ENCODE measurements around the gene LIN28B. TPM values are rescaled to one million over a fixed set of nuclear protein-coding genes. Genes with fewer than 3 reads are reported as not detected.

Gene LIN28B
- total RNA-seq, 2 experiments from 2014 or later = not detected

GRCh38 chr6:105041880-105042279 lies 85.0 kb downstream of the LIN28B start:
- CTCF ChIA-PET = interaction anchor here (0.7 kb wide), 1 partner anchor 10 kb away, joined by 3 read pairs; no protein-coding TSS in a partner anchor
- no peak for ATAC-seq
- Mint-ChIP-seq H3K9me3 (ENCODE audit: low read depth) (no peaks in the 10 kb centered on the region), H3K27ac (no peak overlapping the region), H3K36me3 (no peaks in the 10 kb centered on the region), H3K27me3 (peaks cover 20% of the 10 kb centered on the region), H3K4me3 (no peak overlapping the region), H3K4me1 (no peaks in the 10 kb centered on the region)
- DNase-seq = no peak

- H3K27ac Mint-ChIP-seq = no peak overlapping the region
- H3K4me3 Mint-ChIP-seq = no peak overlapping the region
- H3K27me3 Mint-ChIP-seq = peaks cover 20% of the 10 kb centered on the region
- CTCF ChIA-PET = interaction anchor here (0.7 to 1.1 kb wide), 2 partner anchors 11 to 112 kb away, joined by 3 read pairs; no protein-coding TSS in a partner anchor
- H3K9me3 Mint-ChIP-seq (ENCODE audit: low read depth) = no peaks in the 10 kb centered on the region
- ATAC-seq = no peak
- no peak for DNase-seq
- H3K4me1 Mint-ChIP-seq = no peaks in the 10 kb centered on the region
- H3K36me3 Mint-ChIP-seq = no peaks in the 10 kb centered on the region
Observed at GRCh38 chr6:105042648-105043047, 85.7 kb downstream of the LIN28B start.

- no peak for DNase-seq
- Mint-ChIP-seq H3K4me1 (no peaks in the 10 kb centered on the region), H3K27ac (no peak overlapping the region), H3K9me3 (ENCODE audit: low read depth) (no peaks in the 10 kb centered on the region), H3K27me3 (peaks cover 18% of the 10 kb centered on the region), H3K4me3 (no peak overlapping the region), H3K36me3 (no peaks in the 10 kb centered on the region)
- CTCF ChIA-PET = no interaction called here
- no peak for ATAC-seq
Observed at GRCh38 chr6:105043979-105044378, 87.1 kb downstream of the LIN28B start.

- H3K4me1 Mint-ChIP-seq = no peaks in the 10 kb centered on the region
- ATAC-seq (no peak), DNase-seq (no peak)
- H3K9me3 Mint-ChIP-seq (ENCODE audit: low read depth) = no peaks in the 10 kb centered on the region
- H3K36me3 Mint-ChIP-seq = no peaks in the 10 kb centered on the region
- CTCF ChIA-PET = interaction anchor here (0.7 kb wide), 1 partner anchor 45 kb away, joined by 3 read pairs; no protein-coding TSS in a partner anchor
- H3K27ac Mint-ChIP-seq = no peak overlapping the region
- peaks cover 23% of the 10 kb centered on the region for H3K27me3 Mint-ChIP-seq
- no peak overlapping the region for H3K4me3 Mint-ChIP-seq
Observed at GRCh38 chr6:105045526-105045925, 88.6 kb downstream of the LIN28B start.

- no peak for DNase-seq
Observed at GRCh38 chr6:105051941-105052471, 95.1 kb downstream of the LIN28B start.

GRCh38 chr6:105056646-105057045 lies 99.7 kb downstream of the LIN28B start:
- no peak for DNase-seq
- no peak for ATAC-seq
- Mint-ChIP-seq H3K9me3 (ENCODE audit: low read depth) (no peaks in the 10 kb centered on the region), H3K4me3 (no peak overlapping the region), H3K27ac (no peak overlapping the region), H3K4me1 (no peaks in the 10 kb centered on the region), H3K27me3 (peaks cover 52% of the 10 kb centered on the region), H3K36me3 (no peaks in the 10 kb centered on the region)
- CTCF ChIA-PET = no interaction called here

More at GRCh38 chr6:105051941-105052471, 95.1 kb downstream of the LIN28B start:
- H3K4me1 Mint-ChIP-seq = no peaks in the 10 kb centered on the region
- CTCF ChIA-PET = no interaction called here
- H3K9me3 Mint-ChIP-seq (ENCODE audit: low read depth) = no peaks in the 10 kb centered on the region
- no peak for ATAC-seq
- no peaks in the 10 kb centered on the region for H3K36me3 Mint-ChIP-seq
- H3K27me3 Mint-ChIP-seq = peaks cover 34% of the 10 kb centered on the region
- H3K27ac Mint-ChIP-seq = no peak overlapping the region
- H3K4me3 Mint-ChIP-seq = no peak overlapping the region

GRCh38 chr6:105057160-105057559 lies 100.3 kb downstream of the LIN28B start:
- H3K27me3 Mint-ChIP-seq = peaks cover 56% of the 10 kb centered on the region
- ATAC-seq (no peak), DNase-seq (no peak)
- no peaks in the 10 kb centered on the region for H3K9me3 Mint-ChIP-seq (ENCODE audit: low read depth)
- H3K4me1 Mint-ChIP-seq = no peaks in the 10 kb centered on the region
- H3K27ac Mint-ChIP-seq = no peak overlapping the region
- H3K36me3 Mint-ChIP-seq = no peaks in the 10 kb centered on the region
- no peak overlapping the region for H3K4me3 Mint-ChIP-seq
- CTCF ChIA-PET = no interaction called here

GRCh38 chr6:105058316-105058715 lies 101.4 kb downstream of the LIN28B start:
- no peak for ATAC-seq
- H3K9me3 Mint-ChIP-seq (ENCODE audit: low read depth) = no peaks in the 10 kb centered on the region
- CTCF ChIA-PET = no interaction called here

GRCh38 chr6:105058846-105059245 lies 101.9 kb downstream of the LIN28B start:
- CTCF ChIA-PET = no interaction called here
- H3K4me1 Mint-ChIP-seq = no peaks in the 10 kb centered on the region

More at GRCh38 chr6:105058316-105058715, 101.4 kb downstream of the LIN28B start:
- Mint-ChIP-seq H3K27ac (no peak overlapping the region), H3K36me3 (no peaks in the 10 kb centered on the region), H3K4me3 (no peak overlapping the region), H3K27me3 (peaks cover 57% of the 10 kb centered on the region), H3K4me1 (no peaks in the 10 kb centered on the region)
- no peak for DNase-seq

GRCh38 chr6:105066233-105066632 lies 109.3 kb downstream of the LIN28B start:
- no peak overlapping the region for H3K27ac Mint-ChIP-seq
- DNase-seq = no peak
- CTCF ChIA-PET = interaction anchor here (1.1 kb wide), 1 partner anchor 11 kb away, joined by 3 read pairs; no protein-coding TSS in a partner anchor
- H3K36me3 Mint-ChIP-seq = no peaks in the 10 kb centered on the region
- H3K4me3 Mint-ChIP-seq = no peak overlapping the region
- ATAC-seq = no peak
- no peaks in the 10 kb centered on the region for H3K9me3 Mint-ChIP-seq (ENCODE audit: low read depth)
- peaks cover 52% of the 10 kb centered on the region for H3K27me3 Mint-ChIP-seq
- no peaks in the 10 kb centered on the region for H3K4me1 Mint-ChIP-seq

More at GRCh38 chr6:105058846-105059245, 101.9 kb downstream of the LIN28B start:
- Mint-ChIP-seq H3K4me3 (no peak overlapping the region), H3K27ac (no peak overlapping the region), H3K9me3 (ENCODE audit: low read depth) (no peaks in the 10 kb centered on the region), H3K36me3 (no peaks in the 10 kb centered on the region), H3K27me3 (peaks cover 57% of the 10 kb centered on the region)
- no peak for DNase-seq
- ATAC-seq = no peak

- Mint-ChIP-seq H3K36me3 (no peaks in the 10 kb centered on the region), H3K9me3 (ENCODE audit: low read depth) (no peaks in the 10 kb centered on the region), H3K27me3 (peaks cover 51% of the 10 kb centered on the region), H3K27ac (no peak overlapping the region), H3K4me3 (no peak overlapping the region), H3K4me1 (no peaks in the 10 kb centered on the region)
- ATAC-seq = no peak
- CTCF ChIA-PET = no interaction called here
- no peak for DNase-seq
Observed at GRCh38 chr6:105066836-105067235, 109.9 kb downstream of the LIN28B start.

- H3K4me3 Mint-ChIP-seq = no peak overlapping the region
- no peaks in the 10 kb centered on the region for H3K36me3 Mint-ChIP-seq
- no peak for ATAC-seq
- CTCF ChIA-PET = no interaction called here
- peaks cover 47% of the 10 kb centered on the region for H3K27me3 Mint-ChIP-seq
- no peak overlapping the region for H3K27ac Mint-ChIP-seq
- no peaks in the 10 kb centered on the region for H3K4me1 Mint-ChIP-seq
- no peak for DNase-seq
- no peaks in the 10 kb centered on the region for H3K9me3 Mint-ChIP-seq (ENCODE audit: low read depth)
Observed at GRCh38 chr6:105067329-105067728, 110.4 kb downstream of the LIN28B start.

- DNase-seq = no peak
- H3K4me3 Mint-ChIP-seq = no peak overlapping the region
- H3K27ac Mint-ChIP-seq = no peak overlapping the region
- no peaks in the 10 kb centered on the region for H3K9me3 Mint-ChIP-seq (ENCODE audit: low read depth)
- H3K27me3 Mint-ChIP-seq = peaks cover 46% of the 10 kb centered on the region
- H3K4me1 Mint-ChIP-seq = no peaks in the 10 kb centered on the region
- CTCF ChIA-PET = interaction anchor here (0.6 kb wide), 1 partner anchor 1176 kb away, joined by 3 read pairs; no protein-coding TSS in a partner anchor
- H3K36me3 Mint-ChIP-seq = no peaks in the 10 kb centered on the region
- ATAC-seq = no peak
Observed at GRCh38 chr6:105068407-105068806, 111.5 kb downstream of the LIN28B start.

GRCh38 chr6:105069821-105070445 lies 113.0 kb downstream of the LIN28B start:
- ATAC-seq = no peak
- Mint-ChIP-seq H3K4me3 (no peak overlapping the region), H3K27me3 (peaks cover 38% of the 10 kb centered on the region), H3K27ac (no peak overlapping the region), H3K36me3 (no peaks in the 10 kb centered on the region), H3K9me3 (ENCODE audit: low read depth) (no peaks in the 10 kb centered on the region), H3K4me1 (no peaks in the 10 kb centered on the region)
- CTCF ChIA-PET = interaction anchor here (0.6 kb wide), 1 partner anchor 1195 kb away, joined by 4 read pairs; no protein-coding TSS in a partner anchor
- DNase-seq = no peak

Data from activated CD8-positive, alpha-beta memory T cell treated with anti-CD3 and anti-CD28 coated beads, Interleukin-2, amount 10 ng/mL, durations not matched to agents 7 days and 5 days (primary cell).